Measurements from ENCODE around the gene TCAIM. TPM values are rescaled to one million over a fixed set of nuclear protein-coding genes. Genes with fewer than 3 reads are reported as not detected.

Gene TCAIM
- total and polyA plus RNA-seq, 9 of the 15 experiments (the other 6 are each of a cell fraction or from before 2014, with no cell fraction given): 19.7 to 53.3 (median 36.9) TPM

- H3K27me3 ChIP-seq (ENCODE audit: control insufficient read depth in 2 of 2, insufficient read depth in 2 of 2, low read length in 2 of 2): no peaks in the 10 kb centered on the region
- in situ Hi-C loops (cut with MboI) (no loop called here), intact Hi-C loops (cut with micrococcal nuclease) (no loop called here)
- POLR2A ChIA-PET: interaction anchor here (0.5 to 0.9 kb wide), 3 partner anchors 8 to 57 kb away, joined by 3 to 5 read pairs (median 4); no protein-coding TSS in a partner anchor
- H3K9ac ChIP-seq (ENCODE audit: insufficient read depth in 1 of 2, low read depth in 2 of 2, low read length in 2 of 2): no peak overlapping the region
- CTCF ChIA-PET (ENCODE audit: low intra/inter-chr PET ratio): no interaction called here
- H3K27ac ChIP-seq (ENCODE audit: extremely low read depth, low read depth, low read length): no peak overlapping the region
- no peak overlapping the region for H3K4me3 ChIP-seq
- DNase-seq (ENCODE audit: extremely low read depth in 1 of 4, low spot score in 3 of 4) (no peak), ATAC-seq (no peak), FAIRE-seq (no peak)
- no peaks in the 10 kb centered on the region for H3K9me1 ChIP-seq (ENCODE audit: control insufficient read depth, insufficient read depth, low read length)
- H3K36me3 ChIP-seq (ENCODE audit: control insufficient read depth, insufficient read depth, low read length): peaks cover 95% of the 10 kb centered on the region
- BruUV-seq (replicated peaks): no TSS peak
- 91% methylated on average over 3 of the region's 3 CpGs for WGBS (ENCODE audit: insufficient coverage, low coverage, missing lambda C conversion rate)
- TF ChIP-seq MLX (CRISPR knock-in tag; conservative IDR thresholded peaks at IDR 0.05) (no peak), ZNF778 (CRISPR knock-in tag; IDR thresholded peaks at IDR 0.05) (no peak), SMARCC2 (IDR thresholded peaks at IDR 0.05; ENCODE audit: low read depth) (no peak), RBM15 (IDR thresholded peaks at IDR 0.05; ENCODE audit: insufficient read depth, low read length) (no peak), MCM3 (IDR thresholded peaks at IDR 0.05) (no peak), BRD4 (IDR thresholded peaks at IDR 0.05) (no peak)
- TF ChIP-seq, protein P1, sequence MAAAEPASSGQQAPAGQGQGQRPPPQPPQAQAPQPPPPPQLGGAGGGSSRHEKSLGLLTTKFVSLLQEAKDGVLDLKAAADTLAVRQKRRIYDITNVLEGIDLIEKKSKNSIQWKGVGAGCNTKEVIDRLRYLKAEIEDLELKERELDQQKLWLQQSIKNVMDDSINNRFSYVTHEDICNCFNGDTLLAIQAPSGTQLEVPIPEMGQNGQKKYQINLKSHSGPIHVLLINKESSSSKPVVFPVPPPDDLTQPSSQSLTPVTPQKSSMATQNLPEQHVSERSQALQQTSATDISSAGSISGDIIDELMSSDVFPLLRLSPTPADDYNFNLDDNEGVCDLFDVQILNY (CRISPR knock-in tag; IDR thresholded peaks at IDR 0.05): no peak
- TF ChIP-seq, protein P2, sequence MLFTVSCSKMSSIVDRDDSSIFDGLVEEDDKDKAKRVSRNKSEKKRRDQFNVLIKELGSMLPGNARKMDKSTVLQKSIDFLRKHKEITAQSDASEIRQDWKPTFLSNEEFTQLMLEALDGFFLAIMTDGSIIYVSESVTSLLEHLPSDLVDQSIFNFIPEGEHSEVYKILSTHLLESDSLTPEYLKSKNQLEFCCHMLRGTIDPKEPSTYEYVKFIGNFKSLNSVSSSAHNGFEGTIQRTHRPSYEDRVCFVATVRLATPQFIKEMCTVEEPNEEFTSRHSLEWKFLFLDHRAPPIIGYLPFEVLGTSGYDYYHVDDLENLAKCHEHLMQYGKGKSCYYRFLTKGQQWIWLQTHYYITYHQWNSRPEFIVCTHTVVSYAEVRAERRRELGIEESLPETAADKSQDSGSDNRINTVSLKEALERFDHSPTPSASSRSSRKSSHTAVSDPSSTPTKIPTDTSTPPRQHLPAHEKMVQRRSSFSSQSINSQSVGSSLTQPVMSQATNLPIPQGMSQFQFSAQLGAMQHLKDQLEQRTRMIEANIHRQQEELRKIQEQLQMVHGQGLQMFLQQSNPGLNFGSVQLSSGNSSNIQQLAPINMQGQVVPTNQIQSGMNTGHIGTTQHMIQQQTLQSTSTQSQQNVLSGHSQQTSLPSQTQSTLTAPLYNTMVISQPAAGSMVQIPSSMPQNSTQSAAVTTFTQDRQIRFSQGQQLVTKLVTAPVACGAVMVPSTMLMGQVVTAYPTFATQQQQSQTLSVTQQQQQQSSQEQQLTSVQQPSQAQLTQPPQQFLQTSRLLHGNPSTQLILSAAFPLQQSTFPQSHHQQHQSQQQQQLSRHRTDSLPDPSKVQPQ (CRISPR knock-in tag; IDR thresholded peaks at IDR 0.05; ENCODE audit: borderline replicate concordance): no peak
- no peak overlapping the region for H2AFZ ChIP-seq (ENCODE audit: low read depth, low read length)
- H3K79me2 ChIP-seq (ENCODE audit: control insufficient read depth, insufficient read depth, low read length): 0 out of 3 replicates have a peak, but pooled peaks cover 4% of the 10 kb centered on the region
- no peaks in the 10 kb centered on the region for H4K20me1 ChIP-seq (replicated peaks; ENCODE audit: control insufficient read depth, insufficient read depth, low read length)
- H3K4me2 ChIP-seq (ENCODE audit: insufficient read depth, low read length): no peak overlapping the region
- peaks cover 16% of the 10 kb centered on the region; the same call in 1 of the 2 replicates for H3K9me3 ChIP-seq (replicated peaks; ENCODE audit: control insufficient read depth, insufficient read depth, low read depth, low read length)
- H3K4me1 ChIP-seq (replicated peaks in 1 of 2; ENCODE audit: control insufficient read depth in 2 of 2, insufficient read depth in 2 of 2, low read length in 2 of 2): 0 out of 5 replicates have a peak, but pooled peaks cover 0 to 5% of the 10 kb centered on the region in 2 experiments
Observed at GRCh38 chr3:44451441-44451840, 112.9 kb downstream of the TCAIM start.

Data from K562 (cell line).